NCI-H1105 (cell line): ENCODE results near the gene IFNL4.
"Not testable (repeated sequence)": the region's sequence is repeated elsewhere in the genome, so short reads cannot be mapped to it uniquely, and the experiment has no call there.

Experiments
- DNase-seq: peaks from one replicate; lab custom pipeline; 2025; lab: John Stamatoyannopoulos, UW

The IFNL4 gene

DNA sequence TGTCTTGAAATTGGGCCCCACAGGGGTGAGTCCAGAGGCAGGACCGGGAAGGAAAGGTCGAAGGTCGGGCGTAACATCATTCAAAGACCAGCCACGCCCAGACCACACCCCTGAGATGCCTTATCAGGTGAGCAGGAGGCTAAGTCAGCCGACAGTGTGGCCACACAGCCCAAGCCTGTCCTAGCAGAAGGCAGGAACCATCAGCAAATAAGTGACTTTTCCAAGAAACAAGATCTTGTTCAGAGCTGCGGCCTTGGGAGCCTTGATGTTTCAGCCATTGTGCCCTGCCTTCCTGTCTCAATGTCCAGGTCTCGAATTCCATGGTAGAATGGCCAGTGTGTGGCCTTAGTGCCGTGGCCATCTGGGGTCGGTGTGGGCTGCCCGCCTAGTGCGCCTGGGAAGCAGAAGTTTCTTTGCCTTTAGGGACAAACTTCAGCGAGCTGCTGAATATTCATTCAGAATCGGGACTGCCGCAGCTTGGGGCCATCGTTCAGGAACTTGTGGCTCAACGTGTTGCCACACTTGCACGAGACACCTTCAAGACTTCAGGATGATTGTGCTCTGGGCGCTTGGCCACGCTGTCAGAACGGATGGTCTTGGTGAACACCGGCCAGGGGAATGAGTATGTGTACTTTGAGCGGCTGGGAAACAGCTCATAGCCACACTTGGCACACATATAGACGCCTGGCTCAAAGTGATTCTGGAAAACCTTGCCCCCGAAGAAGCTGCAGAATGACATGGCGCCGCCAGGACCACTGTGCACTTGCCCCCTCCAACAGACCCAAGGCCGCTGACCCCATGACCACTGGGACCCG, 6.1 kb upstream of the IFNL4 start:
- no peak for DNase-seq

- DNase-seq, result no peak
These were observed 4.9 kb upstream of the IFNL4 start for GRCh38 chr19:39253374-39254149.

DNA sequence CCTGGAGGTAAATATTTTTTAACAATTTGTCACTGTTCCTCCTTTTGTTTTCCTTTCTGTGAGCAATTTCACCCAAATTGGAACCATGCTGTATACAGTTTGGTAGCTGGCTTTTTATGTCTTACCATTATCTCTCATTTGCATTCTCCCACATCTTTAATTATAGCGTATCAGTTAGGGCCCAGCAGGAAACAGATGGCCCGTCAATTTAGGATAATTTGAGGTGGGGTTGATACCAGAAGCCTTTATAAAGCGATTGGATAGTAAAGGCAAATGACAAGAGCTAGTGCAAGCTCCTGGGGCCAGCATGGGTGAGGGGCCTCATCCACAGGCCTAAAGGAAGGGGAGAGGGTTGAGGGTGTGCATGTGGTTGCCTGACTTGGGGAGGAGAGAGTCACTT, 3.8 kb upstream of the IFNL4 start:
- no peak for DNase-seq

GRCh38 chr19:39251846-39252245, 3.2 kb upstream of the IFNL4 start:
- no peak for DNase-seq

DNA sequence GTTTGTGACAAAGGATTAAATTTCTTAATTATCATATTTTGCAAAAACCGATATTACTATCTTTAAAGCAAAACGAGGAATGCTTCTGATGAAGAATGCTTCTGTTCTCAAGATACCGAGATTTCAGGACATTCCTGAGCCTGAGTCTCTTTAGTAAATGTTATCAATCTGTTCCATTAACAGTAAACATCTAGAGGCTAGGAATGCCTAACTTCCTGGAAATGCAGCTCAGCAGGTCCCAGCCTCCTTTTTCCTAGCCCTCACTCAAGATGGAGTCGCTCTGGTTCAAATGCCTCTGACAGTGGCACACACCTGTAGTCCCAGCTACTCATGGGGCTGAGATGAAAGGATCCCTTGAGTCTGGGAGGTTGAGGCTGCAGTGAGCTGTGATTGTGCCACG, 2.4 kb upstream of the IFNL4 start:
- no peak for DNase-seq

DNA sequence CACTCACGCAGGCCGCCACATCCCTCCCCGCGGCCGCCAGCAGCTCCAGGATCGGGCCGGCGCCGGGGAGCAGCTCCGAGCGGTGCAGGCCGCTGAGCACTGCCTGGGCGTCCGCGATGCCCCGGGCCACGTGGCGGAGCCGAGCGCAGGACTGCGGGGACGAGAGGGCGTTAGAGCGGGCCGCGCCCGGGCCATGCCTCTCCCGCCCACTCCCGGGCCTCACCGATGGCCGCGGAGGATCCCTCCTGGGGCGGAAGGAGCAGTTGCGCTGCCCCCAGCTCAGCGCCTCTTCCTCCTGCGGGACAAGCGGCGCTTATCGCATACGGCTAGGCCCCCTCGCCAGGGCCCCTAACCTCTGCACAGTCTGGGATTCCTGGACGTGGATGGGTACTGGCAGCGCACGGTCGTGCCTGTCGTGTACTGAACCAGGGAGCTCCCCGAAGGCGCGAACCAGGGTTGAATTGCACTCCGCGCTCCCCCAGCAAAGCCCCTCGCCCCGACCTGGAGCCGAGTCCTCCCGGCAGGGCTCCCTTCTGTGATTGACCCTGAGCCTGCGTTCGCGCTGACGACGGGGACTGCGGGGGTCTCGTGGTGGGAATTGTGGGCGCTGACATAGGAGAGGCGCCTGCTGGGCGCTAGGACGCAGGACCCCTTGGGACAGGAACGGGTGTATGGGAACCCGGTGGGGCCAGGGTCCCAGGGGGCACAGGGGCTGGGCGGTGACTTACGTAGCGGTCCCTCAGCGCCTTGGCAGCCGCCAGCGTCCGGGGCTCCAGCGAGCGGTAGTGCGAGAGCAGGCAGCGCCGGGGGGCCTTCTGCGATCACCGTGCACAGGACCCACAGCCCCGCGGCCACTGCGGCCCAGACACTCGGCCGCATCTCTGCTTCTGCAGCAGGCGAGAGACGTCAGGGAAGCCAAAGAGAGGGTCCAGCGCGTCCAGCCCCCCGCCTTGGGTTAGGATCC, 673 bp downstream of the IFNL4 start:
- no peak for DNase-seq

DNA sequence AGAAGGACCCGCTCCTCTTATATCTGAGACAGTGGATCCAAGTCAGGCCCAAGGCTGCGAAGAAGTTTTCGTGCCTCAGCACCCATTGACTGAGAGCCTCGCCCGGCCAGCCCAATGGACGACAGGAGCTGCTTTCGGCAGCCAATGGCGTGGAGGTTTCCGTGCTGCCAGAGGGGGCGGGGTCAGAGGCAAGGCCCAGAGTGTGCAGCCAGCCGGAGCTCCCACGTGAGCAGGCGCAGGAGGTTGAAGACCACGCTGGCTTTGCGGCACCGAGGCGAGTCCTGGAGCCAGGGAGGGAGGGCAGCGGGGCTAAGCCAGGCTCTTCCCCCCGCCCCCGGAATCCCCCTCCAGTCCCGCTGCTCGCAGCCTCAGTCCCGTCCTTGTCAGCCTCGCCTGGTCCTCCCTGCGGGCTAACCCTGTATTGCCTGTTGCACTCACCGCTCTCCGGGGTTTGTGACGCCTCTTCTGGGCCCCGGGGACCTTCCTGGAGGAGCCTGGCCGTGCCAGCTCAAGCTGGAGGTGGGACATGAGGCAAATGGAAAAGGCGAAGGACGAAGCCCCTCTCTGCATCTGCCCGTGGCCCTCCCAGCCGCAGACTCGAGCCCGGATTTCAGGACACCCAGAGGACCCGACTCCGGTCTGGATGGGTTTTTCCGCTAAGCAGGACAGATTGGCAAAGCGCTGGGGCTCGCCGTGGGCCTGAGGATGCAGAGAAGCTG, 1.5 kb downstream of the IFNL4 start:
- peak; percentile 27 for DNase-seq

DNA sequence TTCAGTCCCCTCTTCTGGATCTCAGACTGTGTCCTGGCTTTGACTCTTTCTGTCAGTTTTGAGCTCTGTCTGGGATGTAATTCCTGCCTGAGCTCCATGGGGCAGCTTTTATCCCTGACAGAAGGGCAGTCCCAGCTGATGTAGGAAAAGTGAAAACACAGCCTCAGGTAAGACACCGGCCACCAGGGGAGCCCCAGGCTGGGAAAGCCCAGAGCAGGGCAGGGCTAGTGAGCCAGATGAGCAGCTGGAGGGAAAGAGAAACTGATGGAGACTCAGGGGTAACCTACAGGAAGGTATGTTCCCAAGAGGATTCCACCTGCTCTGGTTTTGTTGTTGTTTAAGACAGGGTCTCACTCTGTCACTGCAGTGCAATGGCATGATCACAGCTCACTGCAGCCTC, 3.5 kb downstream of the IFNL4 start:
- not testable (repeated sequence) for DNase-seq

DNA sequence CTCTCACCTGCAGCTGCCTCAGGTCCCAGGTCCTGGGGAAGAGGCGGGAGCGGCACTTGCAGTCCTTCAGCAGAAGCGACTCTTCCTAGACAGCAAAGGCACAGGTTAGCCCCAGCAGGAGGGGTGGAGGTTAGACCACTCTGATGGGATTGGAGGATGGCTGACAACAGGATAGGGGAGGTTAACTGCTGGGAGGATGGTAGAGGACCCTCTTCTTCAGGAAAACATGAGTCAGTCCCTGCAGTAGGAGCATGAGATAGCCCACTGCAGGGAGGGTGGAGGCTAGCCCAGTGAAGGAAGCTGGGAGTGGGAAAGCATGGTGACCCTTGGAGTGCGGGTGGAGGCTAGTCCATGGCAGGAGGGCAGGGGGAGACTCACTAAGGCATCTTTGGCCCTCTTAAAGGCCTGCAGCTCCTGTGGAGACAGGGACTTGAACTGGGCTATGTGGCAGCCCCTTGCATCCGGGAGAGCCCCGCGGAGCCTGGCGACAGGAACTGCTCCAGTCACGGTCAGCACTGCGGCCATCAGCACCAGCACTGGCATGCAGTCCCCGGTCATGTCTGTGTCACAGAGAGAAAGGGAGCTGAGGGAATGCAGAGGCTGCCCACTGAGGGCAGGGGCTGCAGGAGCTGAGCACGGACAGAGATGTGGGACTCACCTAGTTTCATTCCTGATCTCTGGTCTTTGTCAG, 4.1 kb downstream of the IFNL4 start, which contains the start of gene IFNL3:
Gene IFNL3, minus strand, starts transcription at position 597 of the 691 bp plus-strand sequence. Its CDS starts 39 bp downstream, at position 558.
- not testable (repeated sequence) for DNase-seq

- DNase-seq, result not testable (repeated sequence)
These were observed 4.9 kb downstream of the IFNL4 start for GRCh38 chr19:39243741-39244140.

DNA sequence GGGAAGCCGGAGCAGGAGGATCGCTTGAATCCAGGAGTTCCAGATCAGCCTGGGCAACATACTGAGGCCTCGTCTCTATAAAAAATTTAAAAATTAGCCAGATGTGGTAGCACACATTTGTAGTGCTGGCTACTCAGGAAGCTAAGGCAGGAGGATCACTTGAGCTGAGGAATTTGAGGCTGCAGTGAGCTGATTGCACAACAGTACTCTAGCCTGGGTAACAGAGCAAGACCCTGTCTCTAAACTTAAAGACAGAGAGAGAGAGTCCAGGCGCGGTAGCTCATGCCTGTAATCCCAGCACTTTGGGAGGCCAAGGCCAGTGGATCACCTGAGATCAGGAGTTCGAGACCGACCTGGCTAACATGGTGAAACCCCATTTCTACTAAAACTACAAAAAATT, 8.2 kb downstream of the IFNL4 start:
- DNase-seq, result no peak

DNA sequence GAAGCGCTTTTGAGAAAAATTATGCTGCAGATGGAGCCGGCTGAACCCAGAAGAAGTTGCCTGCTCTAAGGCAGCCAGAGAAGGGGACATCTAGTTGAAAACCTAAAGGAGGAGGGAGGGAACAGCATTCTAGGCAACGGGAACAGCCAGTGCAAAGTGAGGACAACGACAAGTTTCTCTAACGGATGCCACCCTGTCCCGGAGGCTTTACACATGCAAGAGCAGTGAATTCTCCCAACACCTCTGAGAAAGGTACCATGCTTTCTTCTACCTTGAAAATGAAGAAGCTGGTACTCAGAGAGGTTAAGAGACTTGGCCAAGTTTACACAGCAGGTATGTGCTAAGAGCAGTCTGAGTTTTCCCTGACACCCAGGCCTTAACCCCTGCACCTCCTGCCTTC, 9.7 kb downstream of the IFNL4 start:
- DNase-seq, result no peak

DNA sequence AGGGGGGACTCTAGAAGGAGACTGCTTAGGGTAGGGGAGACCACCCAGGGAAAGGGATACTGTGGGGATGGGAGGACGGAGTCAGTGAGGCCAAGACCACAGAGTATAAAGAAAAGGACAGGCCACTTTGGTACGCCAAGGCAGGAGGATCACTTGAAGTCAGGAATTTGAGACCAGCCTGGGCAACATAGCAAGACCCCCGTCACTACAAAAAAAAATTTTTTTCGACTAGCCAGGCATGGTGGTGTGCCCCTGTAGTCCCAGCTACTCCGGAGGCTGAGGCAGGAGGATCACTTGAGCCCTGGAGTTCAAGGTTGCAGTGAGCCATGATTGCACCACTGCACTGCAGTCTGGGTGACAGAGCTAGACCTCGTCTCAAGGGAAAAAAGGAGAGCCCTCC, 10.4 kb downstream of the IFNL4 start:
- DNase-seq, result no peak

- no peak for DNase-seq
These were observed 11.2 kb downstream of the IFNL4 start for GRCh38 chr19:39237200-39238184.

DNA sequence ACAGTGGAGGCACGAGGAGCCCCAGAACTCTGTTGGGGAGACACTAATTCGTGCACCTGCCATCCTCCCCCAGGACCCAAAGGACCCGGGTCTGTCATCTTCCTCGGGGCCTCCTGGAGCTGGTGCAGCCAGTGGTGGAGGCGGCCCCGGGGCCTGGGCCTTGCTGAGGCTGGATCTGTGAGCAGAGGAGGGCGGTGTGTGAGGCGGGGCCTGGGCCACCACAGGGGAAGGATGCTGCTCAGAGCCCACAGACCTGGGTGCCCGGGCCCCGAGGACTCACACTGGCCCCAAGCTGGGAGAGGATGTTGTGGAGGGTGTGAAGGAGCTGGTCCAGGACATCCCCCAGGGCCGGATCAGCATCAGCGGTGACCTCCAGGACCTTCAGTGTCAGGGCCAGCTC, 12.1 kb downstream of the IFNL4 start:
- no peak for DNase-seq

GRCh38 chr19:39232708-39233107, 15.9 kb downstream of the IFNL4 start:
- DNase-seq, result no peak

DNA sequence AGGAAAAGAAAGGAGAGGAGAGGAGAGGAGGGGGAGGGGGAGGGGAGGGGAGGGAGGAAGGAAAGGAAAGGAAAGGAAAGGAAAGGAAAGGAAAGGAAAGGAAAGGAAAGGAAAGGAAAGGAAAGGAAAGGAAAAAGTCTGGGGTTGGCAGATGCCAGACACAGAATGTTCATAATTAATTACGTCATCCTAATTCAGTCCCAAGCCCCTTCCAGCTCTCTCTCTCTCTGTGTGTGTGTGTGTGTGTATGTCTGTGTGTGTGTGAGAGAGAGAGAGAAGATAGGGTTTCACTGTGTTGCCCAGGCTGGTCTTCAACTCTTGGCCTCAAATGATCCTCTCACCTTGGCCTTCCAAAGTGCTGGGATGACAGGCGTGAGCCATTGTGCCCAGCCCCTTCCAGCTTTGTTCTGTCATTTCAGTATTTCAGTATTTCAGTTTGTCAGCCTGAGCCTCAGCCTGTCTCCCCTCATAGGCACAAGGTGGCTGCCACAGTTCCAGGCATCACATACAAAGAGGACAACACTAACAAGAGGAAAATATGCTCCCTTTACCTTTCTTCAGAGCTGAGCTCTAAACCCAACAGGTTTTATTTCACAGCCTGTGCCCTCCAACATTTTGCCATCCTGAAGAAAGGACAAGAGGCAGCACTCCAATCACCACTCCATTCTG, 18.4 kb downstream of the IFNL4 start:
- no peak for DNase-seq

GRCh38 chr19:39224910-39225309, 23.7 kb downstream of the IFNL4 start:
- no peak for DNase-seq

- no peak for DNase-seq
These were observed 24.9 kb downstream of the IFNL4 start for GRCh38 chr19:39223703-39224279.
